SK-N-MC (cell line): ENCODE measurements around the gene CFAP45.

Experiments used
- EZH2 ChIP-seq: fragments of 200-600 bp; sonication (generic); IDR thresholded peaks from one replicate; pipeline ENCODE4 v1.6.1; 2017; ENCODE audit warnings: antibody characterized with exemption
- POLR2AphosphoS5 ChIP-seq: IDR thresholded peaks from 2 replicates; pipeline ENCODE4 v1.6.1; 2012; ENCODE audit warnings: mild to moderate bottlenecking, low read depth, low read length, borderline replicate concordance

DNA sequence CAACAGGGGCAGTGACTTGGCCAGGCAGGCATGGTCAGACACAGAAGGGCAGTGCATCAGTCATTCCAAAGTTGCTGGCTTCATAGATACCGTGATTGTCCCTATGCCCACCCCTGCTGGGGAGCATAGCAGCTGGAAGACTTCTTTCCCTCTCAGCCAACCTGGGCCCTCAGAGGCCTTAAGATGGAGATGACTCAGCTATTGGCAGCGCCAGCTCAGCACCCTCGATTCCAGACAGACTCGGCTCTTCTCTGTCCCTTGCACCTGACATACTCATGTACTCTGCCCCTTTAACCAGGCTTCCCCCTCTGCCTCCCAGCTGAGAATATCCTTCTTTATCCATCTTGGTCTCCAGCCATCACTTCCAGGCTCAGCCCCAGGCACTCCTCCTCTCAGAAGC lies 56.5 kb downstream of the CFAP45 start:
- TF ChIP-seq EZH2, result no peak
- no peak for TF ChIP-seq POLR2AphosphoS5
